Natural killer cell treated with Interleukin-12 subunit alpha and Interleukin-12 subunit beta and Interleukin-15 and Interleukin-18, amount 100 ng/mL, for 72 hours (primary cell): Measurements from ENCODE around the gene CNKSR3. TPM values are rescaled to one million over a fixed set of nuclear protein-coding genes. Genes with fewer than 3 reads are reported as not detected.

Source experiments
- ATAC-seq, 2 donors: fragments of 150-1000 bp; cut with Tn5 transposase in 1 of 2; sonication (Bioruptor Pico), chemical (Tn5 transposase) in 1 of 2; 2 replicates each; pipeline ENCODE4 v1.10.0; 2021
- DNase-seq: peaks from one replicate; pipeline ENCODE4 v3.0.0; 2022; ENCODE audit warnings: low spot score
- H3K27ac Mint-ChIP-seq, 2 donors: 1 replicate in 1 of 2; 2 replicates in 1 of 2; pipeline ENCODE4 v1.8.0; 2022; ENCODE audit warnings: mixed read lengths in 2 of 2, mild to moderate bottlenecking in 1 of 2, moderate library complexity in 1 of 2
- H3K27me3 Mint-ChIP-seq, 2 donors: 1 replicate in 1 of 2; 2 replicates in 1 of 2; pipeline ENCODE4 v1.8.0; 2022; ENCODE audit warnings: mixed read lengths in 2 of 2
- H3K36me3 Mint-ChIP-seq: one replicate; pipeline ENCODE4 v1.8.0; 2022; ENCODE audit warnings: mixed read lengths
- H3K4me1 Mint-ChIP-seq, 2 donors: 1 replicate in 1 of 2; 2 replicates in 1 of 2; pipeline ENCODE4 v1.8.0; 2022; ENCODE audit warnings: low read depth in 2 of 2, mixed read lengths in 2 of 2, mild to moderate bottlenecking in 1 of 2
- H3K4me3 Mint-ChIP-seq: one replicate; pipeline ENCODE4 v1.8.0; 2022; ENCODE audit warnings: mixed read lengths
- H3K9me3 Mint-ChIP-seq: 2 replicates; pipeline ENCODE4 v1.8.0; 2022; ENCODE audit warnings: mixed read lengths
- total RNA-seq, 2 donors: library from RNA; stranded (reverse); gene quantifications; one replicate each; pipeline ENCODE4 v1.2.3, GENCODE V29; 2022

CNKSR3 gene
- total RNA-seq, 2 donors from 2014 or later = 0.20 TPM; not detected in 1

DNA sequence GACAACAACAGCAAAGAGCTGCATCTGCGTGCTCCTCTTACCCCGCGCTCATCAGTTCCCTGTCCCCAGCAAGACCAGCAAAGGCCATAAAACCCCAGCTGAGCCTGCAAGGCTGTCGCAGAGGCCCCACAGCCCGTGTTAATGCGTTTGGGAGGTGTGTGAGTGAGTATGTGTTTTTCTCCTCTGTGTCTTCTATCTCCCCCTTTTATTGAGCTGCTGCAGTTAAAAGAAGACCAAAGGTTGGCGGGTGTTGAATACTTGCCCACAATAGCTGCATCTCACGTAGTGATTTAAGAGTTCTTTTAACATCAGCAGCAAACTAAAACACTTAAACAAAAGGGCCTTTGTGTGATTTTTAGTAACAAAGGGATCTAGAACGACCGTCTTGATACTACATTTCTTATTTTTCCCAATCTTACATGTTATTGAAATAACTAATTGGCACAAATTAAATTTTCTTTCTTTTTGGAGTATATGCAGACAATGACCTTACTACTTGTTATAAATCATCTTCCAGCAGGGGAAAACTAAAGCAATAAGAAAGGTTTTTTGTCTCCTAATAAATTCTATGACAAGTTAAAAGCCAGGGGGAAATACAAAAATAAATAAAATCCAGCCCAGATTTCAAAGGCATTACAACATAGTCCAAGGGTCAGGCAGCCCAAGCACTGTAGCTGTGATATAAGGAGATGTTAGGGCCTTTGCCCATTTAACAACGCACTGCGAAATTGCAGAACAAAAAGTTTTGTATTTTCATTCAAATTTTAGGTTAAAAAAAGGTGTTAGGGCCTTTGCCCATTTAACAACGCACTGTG is 27.2 kb upstream of the CNKSR3 start:
- ATAC-seq (no peak), DNase-seq (no peak)
- no peaks in the 10 kb centered on the region for H3K36me3 Mint-ChIP-seq
- peaks cover 0 to 8% of the 10 kb centered on the region in 2 donors for H3K27me3 Mint-ChIP-seq
- H3K4me3 Mint-ChIP-seq = no peak overlapping the region
- H3K9me3 Mint-ChIP-seq = no peaks in the 10 kb centered on the region
- no peaks in the 10 kb centered on the region for H3K4me1 Mint-ChIP-seq
- H3K27ac Mint-ChIP-seq = no peak overlapping the region

DNA sequence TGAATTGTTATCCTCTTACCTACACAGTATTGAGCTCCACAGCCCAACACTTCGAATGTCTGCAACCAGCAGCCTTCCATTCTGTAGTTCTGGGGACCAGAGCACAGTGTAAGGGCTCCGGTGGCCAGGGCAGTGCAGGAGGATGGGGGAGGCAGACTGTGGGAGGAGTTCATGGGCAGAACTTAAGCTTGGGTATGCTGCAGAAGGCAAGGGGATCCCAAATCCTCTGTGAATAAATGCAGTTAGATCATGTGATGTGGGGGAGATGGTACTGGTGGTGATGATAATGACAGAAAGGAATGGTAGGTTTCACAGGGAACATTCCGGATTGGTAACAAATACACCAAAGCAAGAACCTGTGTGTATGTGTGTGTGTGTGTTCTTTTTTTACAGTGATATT is 26.5 kb upstream of the CNKSR3 start:
- ATAC-seq (no peak), DNase-seq (no peak)
- H3K27me3 Mint-ChIP-seq = peaks cover 0 to 8% of the 10 kb centered on the region in 2 donors
- H3K9me3 Mint-ChIP-seq = no peaks in the 10 kb centered on the region
- no peak overlapping the region for H3K4me3 Mint-ChIP-seq
- no peaks in the 10 kb centered on the region for H3K4me1 Mint-ChIP-seq
- H3K27ac Mint-ChIP-seq = no peak overlapping the region
- H3K36me3 Mint-ChIP-seq = no peaks in the 10 kb centered on the region

DNA sequence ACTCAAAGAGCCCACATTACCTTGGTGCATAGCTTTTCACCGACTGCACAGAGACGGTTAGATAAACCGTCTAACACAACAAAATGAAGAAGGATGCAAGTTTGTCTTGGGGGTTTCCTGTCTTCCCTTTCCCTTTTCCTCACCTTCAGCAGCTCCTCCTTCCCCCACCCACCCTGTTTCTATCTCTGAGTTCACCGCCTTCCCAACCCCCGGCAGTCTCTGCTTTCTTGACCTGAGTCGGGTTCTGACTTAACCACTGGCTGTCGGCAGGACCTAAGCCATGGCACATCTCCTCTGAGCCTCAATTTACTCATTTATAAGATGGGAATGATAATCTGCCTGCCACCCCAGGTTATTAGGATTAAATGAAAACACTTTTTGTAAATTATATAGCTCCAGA is 25.8 kb upstream of the CNKSR3 start:
- H3K36me3 Mint-ChIP-seq = no peaks in the 10 kb centered on the region
- no peak overlapping the region for H3K27ac Mint-ChIP-seq
- H3K9me3 Mint-ChIP-seq = no peaks in the 10 kb centered on the region
- H3K4me3 Mint-ChIP-seq = no peak overlapping the region
- no peaks in the 10 kb centered on the region for H3K4me1 Mint-ChIP-seq
- H3K27me3 Mint-ChIP-seq = peaks cover 0 to 8% of the 10 kb centered on the region in 2 donors
- DNase-seq = no peak
- ATAC-seq = no peak

DNA sequence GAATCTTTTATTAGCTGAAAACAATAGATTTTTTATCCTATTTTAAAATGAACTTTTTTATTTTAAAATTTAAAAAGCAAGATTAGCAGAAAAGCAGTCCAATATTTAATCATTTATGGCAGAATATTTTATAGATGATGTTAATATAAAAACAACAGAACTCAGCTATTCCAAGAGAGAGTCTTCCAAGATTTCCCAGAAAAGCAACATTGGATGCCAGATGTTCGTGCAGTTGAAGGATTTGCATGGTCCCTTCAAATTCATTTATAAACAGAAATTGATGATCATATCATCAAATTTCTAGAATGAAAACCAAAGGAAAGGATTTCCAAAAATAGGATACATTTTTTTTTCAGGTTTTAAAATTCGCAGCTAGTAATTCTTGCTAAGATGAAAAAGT is 25.4 kb upstream of the CNKSR3 start:
- no peak for DNase-seq
- Mint-ChIP-seq H3K27ac (no peak overlapping the region), H3K36me3 (no peaks in the 10 kb centered on the region), H3K27me3 (peaks cover 0 to 8% of the 10 kb centered on the region in 2 donors), H3K4me3 (no peak overlapping the region), H3K4me1 (no peaks in the 10 kb centered on the region), H3K9me3 (no peaks in the 10 kb centered on the region)
- ATAC-seq = no peak

GRCh38 chr6:154535147-154535546 is 24.7 kb upstream of the CNKSR3 start:
- no peak for ATAC-seq
- H3K4me1 Mint-ChIP-seq = no peaks in the 10 kb centered on the region

GRCh38 chr6:154534531-154534930 is 24.0 kb upstream of the CNKSR3 start:
- no peak for DNase-seq
- Mint-ChIP-seq H3K9me3 (no peaks in the 10 kb centered on the region), H3K4me3 (no peak overlapping the region), H3K4me1 (no peaks in the 10 kb centered on the region), H3K36me3 (no peaks in the 10 kb centered on the region), H3K27me3 (peaks cover 0 to 8% of the 10 kb centered on the region in 2 donors), H3K27ac (no peak overlapping the region)
- no peak for ATAC-seq

More at GRCh38 chr6:154535147-154535546, 24.7 kb upstream of the CNKSR3 start:
- no peaks in the 10 kb centered on the region for H3K36me3 Mint-ChIP-seq
- H3K27me3 Mint-ChIP-seq = peaks cover 0 to 8% of the 10 kb centered on the region in 2 donors
- no peak overlapping the region for H3K27ac Mint-ChIP-seq
- no peaks in the 10 kb centered on the region for H3K9me3 Mint-ChIP-seq
- no peak overlapping the region for H3K4me3 Mint-ChIP-seq
- DNase-seq = no peak

DNA sequence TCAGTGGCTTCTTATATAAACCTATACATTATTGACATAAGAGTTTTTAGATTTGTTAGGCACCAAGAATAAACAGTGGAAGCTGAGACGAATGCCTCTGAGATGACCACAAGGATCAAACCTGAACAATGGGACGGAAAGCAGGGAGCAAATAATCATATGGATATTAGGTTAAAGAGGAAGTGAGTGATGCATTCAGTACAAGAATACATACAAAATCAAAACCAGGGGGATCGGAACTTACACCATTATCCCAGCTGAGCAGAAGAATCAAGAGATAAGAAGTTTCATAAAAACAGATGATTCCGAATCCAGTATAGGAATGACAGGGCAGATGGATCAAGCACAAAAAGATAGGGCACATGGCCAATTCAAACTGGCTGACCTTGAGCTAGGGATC is 21.9 kb upstream of the CNKSR3 start:
- no peaks in the 10 kb centered on the region for H3K9me3 Mint-ChIP-seq
- peaks cover 0 to 8% of the 10 kb centered on the region in 2 donors for H3K27me3 Mint-ChIP-seq
- ATAC-seq = no peak
- DNase-seq = no peak
- no peaks in the 10 kb centered on the region for H3K36me3 Mint-ChIP-seq
- H3K4me3 Mint-ChIP-seq = no peak overlapping the region
- H3K27ac Mint-ChIP-seq = no peak overlapping the region
- H3K4me1 Mint-ChIP-seq = no peaks in the 10 kb centered on the region

- ATAC-seq = no peak
- Mint-ChIP-seq H3K4me1 (peaks cover 3 to 4% of the 10 kb centered on the region in 2 donors), H3K9me3 (no peaks in the 10 kb centered on the region), H3K27me3 (peaks cover 0 to 2% of the 10 kb centered on the region in 2 donors), H3K36me3 (no peaks in the 10 kb centered on the region), H3K4me3 (no peak overlapping the region), H3K27ac (no peak overlapping the region)
- no peak for DNase-seq
Measured at GRCh38 chr6:154529957-154530356, 19.5 kb upstream of the CNKSR3 start.

DNA sequence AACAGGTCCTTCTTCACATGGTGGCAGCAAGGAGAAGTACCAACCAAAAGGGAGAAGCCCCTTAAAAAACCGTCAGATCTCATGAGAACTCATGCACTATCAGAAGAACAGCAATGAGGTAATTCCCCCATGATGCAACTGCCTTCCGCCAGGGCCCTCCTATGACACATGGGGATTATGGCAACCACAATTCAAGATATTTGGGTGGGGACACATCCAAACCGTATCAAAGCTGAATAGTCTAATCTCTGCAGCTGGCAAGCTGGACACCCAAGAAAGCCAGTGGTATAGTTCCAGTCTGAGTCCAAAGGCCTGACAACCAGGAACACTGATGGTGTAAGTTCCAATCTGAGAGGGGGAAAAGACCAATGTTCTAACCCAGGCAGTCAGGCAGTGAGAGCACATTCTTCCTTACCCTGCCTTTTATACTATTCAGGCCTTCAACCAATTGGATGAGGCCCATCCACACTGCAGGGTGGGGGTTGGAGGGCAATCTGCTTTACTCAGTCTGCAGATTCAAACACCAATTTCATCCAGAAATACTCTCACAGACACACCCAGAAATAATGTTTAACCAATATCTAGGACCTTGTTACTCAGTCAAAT is 17.9 kb upstream of the CNKSR3 start:
- Mint-ChIP-seq H3K27me3 (peaks cover 0 to 4% of the 10 kb centered on the region in 2 donors), H3K4me1 (peaks cover 3 to 4% of the 10 kb centered on the region in 2 donors), H3K27ac (no peak overlapping the region), H3K9me3 (no peaks in the 10 kb centered on the region), H3K36me3 (no peaks in the 10 kb centered on the region), H3K4me3 (no peak overlapping the region)
- no peak for DNase-seq
- ATAC-seq = no peak

GRCh38 chr6:154526996-154527395 is 16.5 kb upstream of the CNKSR3 start:
- Mint-ChIP-seq H3K4me1 (peaks cover 3 to 4% of the 10 kb centered on the region in 2 donors), H3K4me3 (no peak overlapping the region), H3K27ac (no peak overlapping the region), H3K27me3 (peaks cover 0 to 4% of the 10 kb centered on the region in 2 donors), H3K9me3 (no peaks in the 10 kb centered on the region), H3K36me3 (no peaks in the 10 kb centered on the region)
- no peak for ATAC-seq
- DNase-seq = no peak

DNA sequence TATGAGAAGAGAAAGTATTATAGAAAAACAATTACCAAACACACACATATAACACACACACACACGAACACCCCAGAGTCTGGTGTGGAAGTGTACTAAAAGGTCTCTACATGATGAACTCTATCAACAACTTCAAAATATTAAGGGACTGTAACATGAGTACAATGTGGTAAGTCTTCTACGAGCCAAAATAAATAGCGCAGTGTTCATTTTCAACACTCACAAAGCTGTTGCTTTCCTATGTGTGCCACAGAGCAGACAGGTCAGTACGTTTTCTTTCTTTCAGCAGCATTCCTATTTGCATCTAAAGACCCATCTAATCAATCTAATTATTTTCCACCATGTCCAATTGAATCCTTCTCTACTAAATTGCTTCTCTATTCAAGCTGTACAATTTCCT is 12.1 kb upstream of the CNKSR3 start:
- Mint-ChIP-seq H3K27ac (no peak overlapping the region), H3K36me3 (no peaks in the 10 kb centered on the region), H3K4me1 (peaks cover 3 to 4% of the 10 kb centered on the region in 2 donors), H3K9me3 (no peaks in the 10 kb centered on the region), H3K4me3 (no peak overlapping the region), H3K27me3 (peaks cover 10 to 12% of the 10 kb centered on the region in 2 donors)
- ATAC-seq (no peak), DNase-seq (no peak)

- Mint-ChIP-seq H3K27me3 (peaks cover 10 to 11% of the 10 kb centered on the region in 2 donors), H3K4me1 (no peaks in the 10 kb centered on the region), H3K4me3 (no peak overlapping the region), H3K36me3 (no peaks in the 10 kb centered on the region), H3K9me3 (no peaks in the 10 kb centered on the region), H3K27ac (no peak overlapping the region)
- no peak for ATAC-seq
- DNase-seq = no peak
Measured at GRCh38 chr6:154521412-154521811, 10.9 kb upstream of the CNKSR3 start.

DNA sequence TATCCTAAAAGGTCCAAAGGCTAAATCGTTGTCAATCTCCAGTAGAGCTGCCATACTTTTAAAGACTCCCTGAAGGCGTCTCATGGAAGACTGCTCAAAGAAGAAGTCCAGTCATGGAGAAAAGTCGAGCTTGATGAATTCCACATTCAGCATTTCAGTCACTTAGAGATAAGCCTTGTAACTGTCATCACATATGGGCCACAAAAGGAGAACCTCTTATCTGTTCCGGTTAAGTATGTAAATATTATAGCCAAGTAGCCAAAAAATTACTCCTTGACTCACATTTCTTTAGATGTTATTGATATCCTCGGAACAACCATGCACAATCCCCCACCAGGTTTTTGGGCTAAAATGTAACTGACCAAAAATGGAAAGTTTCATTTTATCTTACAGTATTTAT is 9.8 kb upstream of the CNKSR3 start:
- Mint-ChIP-seq H3K4me1 (no peaks in the 10 kb centered on the region), H3K4me3 (no peak overlapping the region), H3K27me3 (peaks cover 10 to 14% of the 10 kb centered on the region in 2 donors), H3K27ac (no peak overlapping the region), H3K36me3 (no peaks in the 10 kb centered on the region), H3K9me3 (no peaks in the 10 kb centered on the region)
- DNase-seq = no peak
- no peak for ATAC-seq

GRCh38 chr6:154518396-154518795 is 7.9 kb upstream of the CNKSR3 start:
- Mint-ChIP-seq H3K4me3 (no peak overlapping the region), H3K36me3 (no peaks in the 10 kb centered on the region), H3K27ac (no peak overlapping the region), H3K9me3 (no peaks in the 10 kb centered on the region), H3K27me3 (peaks cover 12 to 13% of the 10 kb centered on the region in 2 donors), H3K4me1 (no peaks in the 10 kb centered on the region)
- DNase-seq (no peak), ATAC-seq (no peak)
